ENCODE data around the gene RGS6. TPM values are rescaled to one million over a fixed set of nuclear protein-coding genes. Genes with fewer than 3 reads are reported as not detected.

The RGS6 gene
- total RNA-seq, 1 donor from 2014 or later: not detected

- peaks cover 4% of the 10 kb centered on the region for H3K27me3 Mint-ChIP-seq
- no peak for ATAC-seq (ENCODE audit: low read depth)
Observed at GRCh38 chr14:71988939-71989338, 56.7 kb downstream of the RGS6 start.

GRCh38 chr14:71994416-71994815 is 62.2 kb downstream of the RGS6 start:
- no peaks in the 10 kb centered on the region for H3K36me3 Mint-ChIP-seq (ENCODE audit: low read depth)
- H3K4me1 Mint-ChIP-seq: no peaks in the 10 kb centered on the region
- intact Hi-C loops (cut with micrococcal nuclease): no loop called here
- POLR2A ChIA-PET: no interaction called here
- no peak for TF ChIP-seq CTCF (IDR thresholded peaks at IDR 0.05)
- no peaks in the 10 kb centered on the region for H3K27me3 Mint-ChIP-seq
- DNase-seq (no peak), ATAC-seq (ENCODE audit: low read depth) (no peak)
- CTCF ChIA-PET: no interaction called here
- H3K9me3 Mint-ChIP-seq: no peaks in the 10 kb centered on the region
- H3K4me3 Mint-ChIP-seq: no peak overlapping the region
- no peak overlapping the region for H3K27ac Mint-ChIP-seq

More at GRCh38 chr14:71988939-71989338, 56.7 kb downstream of the RGS6 start:
- H3K4me1 Mint-ChIP-seq: no peaks in the 10 kb centered on the region
- intact Hi-C loops (cut with micrococcal nuclease): no loop called here
- H3K27ac Mint-ChIP-seq: no peak overlapping the region
- H3K36me3 Mint-ChIP-seq (ENCODE audit: low read depth): no peaks in the 10 kb centered on the region
- no peaks in the 10 kb centered on the region for H3K9me3 Mint-ChIP-seq
- ChIA-PET POLR2A (no interaction called here), CTCF (no interaction called here)
- no peak overlapping the region for H3K4me3 Mint-ChIP-seq
- DNase-seq: no peak
- TF ChIP-seq CTCF (IDR thresholded peaks at IDR 0.05): no peak

GRCh38 chr14:71995741-71996140 is 63.5 kb downstream of the RGS6 start:
- H3K4me3 Mint-ChIP-seq: no peak overlapping the region
- ATAC-seq (ENCODE audit: low read depth) (no peak), DNase-seq (no peak)
- H3K4me1 Mint-ChIP-seq: no peaks in the 10 kb centered on the region
- H3K36me3 Mint-ChIP-seq (ENCODE audit: low read depth): no peaks in the 10 kb centered on the region
- CTCF ChIA-PET: no interaction called here
- H3K27me3 Mint-ChIP-seq: peaks cover 2% of the 10 kb centered on the region
- intact Hi-C loops (cut with micrococcal nuclease): no loop called here
- H3K9me3 Mint-ChIP-seq: no peaks in the 10 kb centered on the region
- POLR2A ChIA-PET: no interaction called here
- TF ChIP-seq CTCF (IDR thresholded peaks at IDR 0.05): no peak
- no peak overlapping the region for H3K27ac Mint-ChIP-seq

GRCh38 chr14:71996610-71997009 is 64.4 kb downstream of the RGS6 start:
- TF ChIP-seq CTCF (IDR thresholded peaks at IDR 0.05): no peak

GRCh38 chr14:72000907-72001306 is 68.7 kb downstream of the RGS6 start:
- intact Hi-C loops (cut with micrococcal nuclease): no loop called here
- DNase-seq (no peak), ATAC-seq (ENCODE audit: low read depth) (no peak)
- no peak for TF ChIP-seq CTCF (IDR thresholded peaks at IDR 0.05)
- Mint-ChIP-seq H3K4me3 (no peak overlapping the region), H3K4me1 (no peaks in the 10 kb centered on the region), H3K36me3 (ENCODE audit: low read depth) (no peaks in the 10 kb centered on the region), H3K9me3 (no peaks in the 10 kb centered on the region), H3K27me3 (peaks cover 9% of the 10 kb centered on the region), H3K27ac (no peak overlapping the region)
- ChIA-PET CTCF (no interaction called here), POLR2A (no interaction called here)

More at GRCh38 chr14:71996610-71997009, 64.4 kb downstream of the RGS6 start:
- ChIA-PET POLR2A (no interaction called here), CTCF (no interaction called here)
- H3K4me1 Mint-ChIP-seq: no peaks in the 10 kb centered on the region
- no peak overlapping the region for H3K4me3 Mint-ChIP-seq
- intact Hi-C loops (cut with micrococcal nuclease): no loop called here
- H3K27ac Mint-ChIP-seq: no peak overlapping the region
- no peaks in the 10 kb centered on the region for H3K36me3 Mint-ChIP-seq (ENCODE audit: low read depth)
- DNase-seq: no peak
- no peaks in the 10 kb centered on the region for H3K9me3 Mint-ChIP-seq
- H3K27me3 Mint-ChIP-seq: peaks cover 2% of the 10 kb centered on the region
- no peak for ATAC-seq (ENCODE audit: low read depth)
